Measurements from ENCODE around the gene PDC. TPM values are rescaled to one million over a fixed set of nuclear protein-coding genes. Genes with fewer than 3 reads are reported as not detected.

PDC gene
- total RNA-seq (2022; extraction: Qiagen RNA extraction; ENCODE audit: low read depth) = not detected in 5 replicates

GRCh38 chr1:186461014-186461413 is at the start of gene PDC:
PDC (minus strand) TSS chr1:186461114; CDS start chr1:186449459, 11,655 bp downstream.

Other genes with a start within 250 kb of the PDC start
- 0.08 to 0.18 TPM (median 0.15 TPM) in 5 replicates for gene PRG4, start 164.8 kb downstream of the PDC start, total RNA-seq (2022; extraction: Qiagen RNA extraction; ENCODE audit: low read depth)
- 38.9 to 46.4 TPM (median 44.4 TPM) in 5 replicates for gene TPR, start 85.9 kb downstream of the PDC start, total RNA-seq (2022; extraction: Qiagen RNA extraction; ENCODE audit: low read depth)
- gene ODR4, start 85.3 kb downstream of the PDC start, total RNA-seq (2022; extraction: Qiagen RNA extraction; ENCODE audit: low read depth) = 15.6 to 19.2 TPM (median 16.5 TPM) in 5 replicates
- 4.1 to 7.3 TPM (median 5.7 TPM) in 5 replicates for gene PTGS2, start 219.3 kb upstream of the PDC start, total RNA-seq (2022; extraction: Qiagen RNA extraction; ENCODE audit: low read depth)

All from A549 treated with GW870086 at 1 μM for 4 hours (cell line).